WTC11 (cell line): ENCODE data around the gene PRKCZ. TPM values are rescaled to one million over a fixed set of nuclear protein-coding genes. Genes with fewer than 3 reads are reported as not detected.

ENCODE experiments used
- AFF4 ChIP-seq: sonication (generic); formaldehyde crosslinking; IDR thresholded peaks from 2 replicates; pipeline ENCODE4 v1.8.1; 2023; ENCODE audit warnings: mild to moderate bottlenecking, missing genetic modification reagents, borderline replicate concordance
- E2F1 ChIP-seq: sonication (generic); formaldehyde crosslinking; IDR thresholded peaks from 2 replicates; pipeline ENCODE4 v1.8.0; 2022; ENCODE audit warnings: mild to moderate bottlenecking, missing genetic modification reagents
- ERG ChIP-seq: fragments of 250-450 bp; sonication (Bioruptor Pico); IDR thresholded peaks from 2 replicates; pipeline ENCODE4 v1.8.0; 2021; ENCODE audit warnings: mild to moderate bottlenecking
- FOXJ3 ChIP-seq: sonication (generic); formaldehyde crosslinking; IDR thresholded peaks from 2 replicates; pipeline ENCODE4 v1.9.0; 2021; ENCODE audit warnings: missing genetic modification reagents, mild to moderate bottlenecking, borderline replicate concordance
- NFYB ChIP-seq: sonication (generic); formaldehyde crosslinking; conservative IDR thresholded peaks from 2 replicates; pipeline ENCODE4 v1.8.0; 2022; ENCODE audit warnings: low read depth, missing genetic modification reagents
- ZNF317 ChIP-seq: sonication (generic); formaldehyde crosslinking; IDR thresholded peaks from 2 replicates; pipeline ENCODE4 v1.8.1; 2023; ENCODE audit warnings: low read depth, mild to moderate bottlenecking, moderate library complexity, missing genetic modification reagents, borderline replicate concordance
- ZNF396 ChIP-seq: fragments of 250-450 bp; sonication (Bioruptor Pico); IDR thresholded peaks from 2 replicates; pipeline ENCODE4 v1.8.0; 2021; ENCODE audit warnings: mild to moderate bottlenecking, moderate library complexity, borderline replicate concordance
- total RNA-seq: library from RNA; stranded (reverse); gene quantifications from 3 replicates; pipeline ENCODE4 v1.2.3, GENCODE V29; 2021
- TF ChIP-seq, protein P1 (sequence below): sonication (generic); formaldehyde crosslinking; IDR thresholded peaks from 2 replicates; pipeline ENCODE4 v1.8.1; 2023; ENCODE audit warnings: mild to moderate bottlenecking, moderate library complexity, missing genetic modification reagents
- TF ChIP-seq, protein P2 (sequence below): sonication (generic); formaldehyde crosslinking; conservative IDR thresholded peaks from 2 replicates; pipeline ENCODE4 v1.8.1; 2022; ENCODE audit warnings: mild to moderate bottlenecking, missing genetic modification reagents
- TF ChIP-seq, protein P3 (sequence below): sonication (generic); formaldehyde crosslinking; IDR thresholded peaks from 2 replicates; pipeline ENCODE4 v1.8.0; 2023; ENCODE audit warnings: missing genetic modification reagents, mild to moderate bottlenecking, borderline replicate concordance

The PRKCZ gene
- total RNA-seq, 1 experiment from 2014 or later: 52.5 TPM

DNA sequence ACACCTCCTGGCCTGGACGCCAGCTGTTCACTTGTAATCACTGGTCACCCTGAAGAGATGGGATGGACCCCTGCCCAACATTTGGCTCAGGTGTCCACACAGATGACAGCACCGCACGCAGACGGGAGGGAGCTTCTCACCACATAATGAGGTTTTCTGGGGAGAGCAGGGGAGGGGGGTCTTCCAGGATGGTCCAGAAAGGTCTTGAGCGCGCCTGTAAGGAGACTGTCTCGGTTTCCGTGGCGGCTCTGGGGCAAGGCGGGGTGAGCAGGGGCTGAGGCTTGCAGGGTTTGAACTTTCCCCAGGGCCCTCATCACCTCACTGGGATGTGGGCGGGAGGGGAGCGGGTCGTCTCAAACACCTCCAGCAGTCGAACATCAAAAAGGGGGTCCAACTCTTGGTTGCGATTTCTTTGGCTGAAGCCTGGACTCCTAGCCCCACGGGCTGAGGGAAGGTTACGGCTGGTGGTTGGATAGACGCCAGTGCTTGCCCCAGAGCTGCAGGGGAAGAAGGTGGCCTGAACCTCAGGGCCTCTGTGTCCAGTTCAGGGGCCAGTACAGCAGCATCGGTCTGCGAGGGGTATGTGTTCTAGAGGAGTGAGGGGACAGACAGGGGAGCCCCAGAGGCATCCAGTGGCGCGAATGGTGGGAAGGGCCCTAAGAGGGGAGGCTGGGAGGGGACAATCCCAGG is 53.8 kb downstream of the PRKCZ start (continued):
- TF ChIP-seq ZNF317 (CRISPR knock-in tag) (no peak), E2F1 (CRISPR knock-in tag) (no peak), FOXJ3 (no peak), AFF4 (no peak), ZNF396 (CRISPR knock-in tag) (no peak), ERG (CRISPR knock-in tag) (no peak), NFYB (CRISPR knock-in tag) (no peak)
- TF ChIP-seq, protein P1, sequence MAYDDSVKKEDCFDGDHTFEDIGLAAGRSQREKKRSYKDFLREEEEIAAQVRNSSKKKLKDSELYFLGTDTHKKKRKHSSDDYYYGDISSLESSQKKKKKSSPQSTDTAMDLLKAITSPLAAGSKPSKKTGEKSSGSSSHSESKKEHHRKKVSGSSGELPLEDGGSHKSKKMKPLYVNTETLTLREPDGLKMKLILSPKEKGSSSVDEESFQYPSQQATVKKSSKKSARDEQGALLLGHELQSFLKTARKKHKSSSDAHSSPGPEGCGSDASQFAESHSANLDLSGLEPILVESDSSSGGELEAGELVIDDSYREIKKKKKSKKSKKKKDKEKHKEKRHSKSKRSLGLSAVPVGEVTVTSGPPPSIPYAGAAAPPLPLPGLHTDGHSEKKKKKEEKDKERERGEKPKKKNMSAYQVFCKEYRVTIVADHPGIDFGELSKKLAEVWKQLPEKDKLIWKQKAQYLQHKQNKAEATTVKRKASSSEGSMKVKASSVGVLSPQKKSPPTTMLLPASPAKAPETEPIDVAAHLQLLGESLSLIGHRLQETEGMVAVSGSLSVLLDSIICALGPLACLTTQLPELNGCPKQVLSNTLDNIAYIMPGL: no peak
- TF ChIP-seq, protein P2, sequence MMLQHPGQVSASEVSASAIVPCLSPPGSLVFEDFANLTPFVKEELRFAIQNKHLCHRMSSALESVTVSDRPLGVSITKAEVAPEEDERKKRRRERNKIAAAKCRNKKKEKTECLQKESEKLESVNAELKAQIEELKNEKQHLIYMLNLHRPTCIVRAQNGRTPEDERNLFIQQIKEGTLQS (CRISPR knock-in tag): no peak
- TF ChIP-seq, protein P3, sequence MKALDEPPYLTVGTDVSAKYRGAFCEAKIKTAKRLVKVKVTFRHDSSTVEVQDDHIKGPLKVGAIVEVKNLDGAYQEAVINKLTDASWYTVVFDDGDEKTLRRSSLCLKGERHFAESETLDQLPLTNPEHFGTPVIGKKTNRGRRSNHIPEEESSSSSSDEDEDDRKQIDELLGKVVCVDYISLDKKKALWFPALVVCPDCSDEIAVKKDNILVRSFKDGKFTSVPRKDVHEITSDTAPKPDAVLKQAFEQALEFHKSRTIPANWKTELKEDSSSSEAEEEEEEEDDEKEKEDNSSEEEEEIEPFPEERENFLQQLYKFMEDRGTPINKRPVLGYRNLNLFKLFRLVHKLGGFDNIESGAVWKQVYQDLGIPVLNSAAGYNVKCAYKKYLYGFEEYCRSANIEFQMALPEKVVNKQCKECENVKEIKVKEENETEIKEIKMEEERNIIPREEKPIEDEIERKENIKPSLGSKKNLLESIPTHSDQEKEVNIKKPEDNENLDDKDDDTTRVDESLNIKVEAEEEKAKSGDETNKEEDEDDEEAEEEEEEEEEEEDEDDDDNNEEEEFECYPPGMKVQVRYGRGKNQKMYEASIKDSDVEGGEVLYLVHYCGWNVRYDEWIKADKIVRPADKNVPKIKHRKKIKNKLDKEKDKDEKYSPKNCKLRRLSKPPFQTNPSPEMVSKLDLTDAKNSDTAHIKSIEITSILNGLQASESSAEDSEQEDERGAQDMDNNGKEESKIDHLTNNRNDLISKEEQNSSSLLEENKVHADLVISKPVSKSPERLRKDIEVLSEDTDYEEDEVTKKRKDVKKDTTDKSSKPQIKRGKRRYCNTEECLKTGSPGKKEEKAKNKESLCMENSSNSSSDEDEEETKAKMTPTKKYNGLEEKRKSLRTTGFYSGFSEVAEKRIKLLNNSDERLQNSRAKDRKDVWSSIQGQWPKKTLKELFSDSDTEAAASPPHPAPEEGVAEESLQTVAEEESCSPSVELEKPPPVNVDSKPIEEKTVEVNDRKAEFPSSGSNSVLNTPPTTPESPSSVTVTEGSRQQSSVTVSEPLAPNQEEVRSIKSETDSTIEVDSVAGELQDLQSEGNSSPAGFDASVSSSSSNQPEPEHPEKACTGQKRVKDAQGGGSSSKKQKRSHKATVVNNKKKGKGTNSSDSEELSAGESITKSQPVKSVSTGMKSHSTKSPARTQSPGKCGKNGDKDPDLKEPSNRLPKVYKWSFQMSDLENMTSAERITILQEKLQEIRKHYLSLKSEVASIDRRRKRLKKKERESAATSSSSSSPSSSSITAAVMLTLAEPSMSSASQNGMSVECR (CRISPR knock-in tag): no peak
- TF ChIP-seq, all 79 proteins: peak for 0
